K562 (cell line): Measurements from ENCODE around the gene NIM1K. TPM values are rescaled to one million over a fixed set of nuclear protein-coding genes. Genes with fewer than 3 reads are reported as not detected.

Experiments
- ATAC-seq: fragments of 200-7000 bp; cut with Tn5 transposase; 3 replicates; pipeline ENCODE4 v1.9.1; 2020; ENCODE audit warnings: moderate library complexity
- BruUV-seq: library from RNA; stranded (reverse); fragments of 400-500 nt; replicated peaks from 2 replicates; lab custom pipeline; 2021; lab: Mats Ljungman, UMichigan
- CTCF ChIA-PET: fragments of 300-600 bp; formaldehyde crosslinking; extraction: SDS; loops from one replicate; lab custom pipeline; 2021; ENCODE audit warnings: low intra/inter-chr PET ratio; lab: Yijun Ruan, JAX
- POLR2A ChIA-PET: fragments of 300-600, 350-650 bp; sonication (Branson Sonifier 250); formaldehyde crosslinking; extraction: SDS; loops from one replicate; lab custom pipeline; 2021; ENCODE audit warnings: antibody characterized with exemption, inconsistent platforms; lab: Yijun Ruan, JAX
- DNase-seq, 4 experiments: peaks; one replicate each; pipeline versions ENCODE4 v3.0.0 to v3.0.0-alpha.2; 2011 to 2018; ENCODE audit warnings: low spot score in 3 of 4, mixed read lengths in 3 of 4; ENCODE audit errors: extremely low read depth in 1 of 4
- FAIRE-seq: peaks from 2 replicates; lab custom pipeline; 2011; peaks lifted over from hg19 to GRCh38; lab: Jason Lieb, UNC
- H2AFZ ChIP-seq: 2 replicates; pipeline ENCODE4 v1.6.0; 2011; ENCODE audit warnings: low read depth, low read length, control low read depth, inconsistent platforms
- H3K27ac ChIP-seq: fragments of 200-600 bp; 3 replicates; pipeline ENCODE4 v1.8.0; 2011; ENCODE audit warnings: low read depth, mild to moderate bottlenecking, control low read depth, inconsistent platforms, low read length, moderate library complexity, mixed read lengths; ENCODE audit errors: extremely low read depth
- H3K27me3 ChIP-seq, 2 experiments: fragments of 300-600 bp in 1 of 2; 2 replicates in 1 of 2; 3 replicates in 1 of 2; pipeline versions ENCODE4 v1.6.0 to v1.8.0; 2011; ENCODE audit warnings: inconsistent platforms in 2 of 2, low read length in 2 of 2, mild to moderate bottlenecking in 1 of 2, mixed read lengths in 1 of 2, moderate library complexity in 1 of 2; ENCODE audit not compliant: control insufficient read depth in 2 of 2, insufficient read depth in 2 of 2
- H3K36me3 ChIP-seq: fragments of 300-600 bp; 3 replicates; pipeline ENCODE4 v1.8.0; 2011; ENCODE audit warnings: mild to moderate bottlenecking, low read length, inconsistent platforms; ENCODE audit not compliant: control insufficient read depth, insufficient read depth
- H3K4me1 ChIP-seq, 2 experiments: fragments of 200-600 bp in 1 of 2; replicated peaks in 1 of 2; 2 replicates in 1 of 2; 3 replicates in 1 of 2; pipeline versions ENCODE4 v1.5.1 to v1.8.0; 2011; ENCODE audit warnings: inconsistent platforms in 2 of 2, low read length in 2 of 2, mild to moderate bottlenecking in 1 of 2, mixed read lengths in 1 of 2, moderate library complexity in 1 of 2; ENCODE audit not compliant: control insufficient read depth in 2 of 2, insufficient read depth in 2 of 2
- H3K4me2 ChIP-seq: 2 replicates; pipeline ENCODE4 v1.6.1; 2011; ENCODE audit warnings: low read length, control low read depth, inconsistent platforms, mixed read lengths; ENCODE audit not compliant: insufficient read depth
- H3K4me3 ChIP-seq: fragments of 200-600 bp; sonication (generic), shearing (Covaris generic); 2 replicates; pipeline ENCODE4 v1.5.1; 2016; ENCODE audit warnings: control low read depth, inconsistent platforms
- H3K79me2 ChIP-seq: fragments of 200-600 bp; 3 replicates; pipeline ENCODE4 v1.8.0; 2011; ENCODE audit warnings: low read length, inconsistent platforms; ENCODE audit not compliant: control insufficient read depth, insufficient read depth
- H3K9ac ChIP-seq, 2 experiments: 2 replicates each; pipeline versions ENCODE4 v1.6.0 to v1.6.1; 2011; ENCODE audit warnings: low read depth in 2 of 2, low read length in 2 of 2, control low read depth in 1 of 2, inconsistent platforms in 1 of 2, mild to moderate bottlenecking in 1 of 2, mixed read lengths in 1 of 2; ENCODE audit not compliant: insufficient read depth in 1 of 2
- H3K9me1 ChIP-seq: one replicate; pipeline ENCODE4 v1.6.0; 2011; ENCODE audit warnings: inconsistent platforms, mild to moderate bottlenecking, low read length, moderate library complexity; ENCODE audit not compliant: control insufficient read depth, insufficient read depth
- H3K9me3 ChIP-seq: replicated peaks from 2 replicates; pipeline ENCODE4 v1.5.1; 2011; ENCODE audit warnings: low read depth, low read length, inconsistent platforms; ENCODE audit not compliant: control insufficient read depth, insufficient read depth
- H4K20me1 ChIP-seq: replicated peaks from 2 replicates; pipeline ENCODE4 v1.6.1; 2011; ENCODE audit warnings: low read length, inconsistent platforms, mixed read lengths; ENCODE audit not compliant: control insufficient read depth, insufficient read depth
- BACH1 ChIP-seq: fragments of 200-800 bp; sonication (Bioruptor generic); IDR thresholded peaks from 2 replicates; pipeline ENCODE4 v1.6.1; 2016; ENCODE audit warnings: missing genetic modification characterization, missing compliant biosample characterization
- NR0B1 ChIP-seq: fragments of 450-650 bp; IDR thresholded peaks from one replicate; pipeline ENCODE4 v1.6.1; 2018; ENCODE audit warnings: mild to moderate bottlenecking, moderate library complexity; ENCODE audit not compliant: partially characterized antibody
- WGBS: fragments of 100-300 bp; shearing (Covaris generic); methylation state at CpG from one replicate; pipeline ENCODE4 v1.1.6; 2016; ENCODE audit warnings: low coverage, mixed read lengths; ENCODE audit not compliant: insufficient coverage; ENCODE audit errors: missing lambda C conversion rate; 5-methylcytosine and 5-hydroxymethylcytosine counted together
- in situ Hi-C: fragments of 300-500 bp; cut with MboI; formaldehyde crosslinking; loops from 4 replicates; pipeline ENCODE4 v1.15.0; 2018; ENCODE audit warnings: inconsistent platforms, mixed read lengths
- intact Hi-C: fragments of 100-400 bp; cut with micrococcal nuclease; formaldehyde crosslinking; loops from 2 replicates; pipeline ENCODE4 v1.14.2; 2022
- polyA plus RNA-seq, 8 experiments: library from polyadenylated mRNA; depleted of rRNA in 4 of 8; stranded (reverse) in 5 of 8; unstranded in 3 of 8; fragments of >200 nt; fragmentation: Nextera tagmentation in 2 of 8; fragmentation: Illumina TruSeq in 1 of 8; extraction: Ambion mirVana in 2 of 8; extraction: Trizol in 1 of 8; gene quantifications; 2 replicates each; pipeline versions ENCODE4 v1.2.1 to v1.2.3, GENCODE V29; 2011 to 2014; ENCODE audit warnings: inconsistent platforms in 1 of 8, missing spikeins in 1 of 8
- total RNA-seq, 7 experiments: library from RNA; depleted of rRNA in 6 of 7; stranded (reverse); fragments of >200 nt in 6 of 7; fragmentation: Illumina TruSeq in 2 of 7; extraction: Trizol in 2 of 7; gene quantifications; 2 replicates each; pipeline versions ENCODE4 v1.2.1 to v1.2.3, GENCODE V29; 2011 to 2021; ENCODE audit warnings: low replicate concordance in 1 of 7
- TF ChIP-seq, protein P1 (sequence below): fragments of 450-650 bp; IDR thresholded peaks from 2 replicates; pipeline ENCODE4 v1.6.1; 2018; ENCODE audit warnings: mild to moderate bottlenecking, low read depth; ENCODE audit not compliant: partially characterized antibody

NIM1K gene
- total and polyA plus RNA-seq, 9 of the 15 experiments (the other 6 are each of a cell fraction or from before 2014, with no cell fraction given), result 0.03 to 0.34 (median 0.08) TPM; not detected in 3

DNA sequence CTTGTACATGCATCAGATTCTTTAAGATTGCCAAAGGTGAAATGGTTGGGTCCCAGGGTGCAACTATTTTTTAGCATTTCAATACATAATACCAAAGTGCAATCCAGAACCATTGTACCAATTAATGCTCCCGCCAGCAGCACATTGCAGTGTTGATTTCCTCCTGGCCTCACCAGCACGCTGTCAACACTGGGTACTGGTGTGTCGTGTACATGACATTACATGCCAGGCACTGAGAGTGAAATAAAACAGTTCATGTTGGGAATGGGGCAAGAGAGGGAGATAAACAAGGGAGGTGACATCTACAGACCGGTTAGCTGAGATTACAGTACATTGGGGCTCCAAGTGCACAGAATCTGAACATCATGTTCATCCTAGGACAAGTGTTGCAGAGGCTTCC lies 83.4 kb downstream of the NIM1K start:
- Histone ChIP-seq H3K27me3 (no peaks in the 10 kb centered on the region; a peak in 1 of 5 replicates), H3K27ac (no peak overlapping the region), H3K9me3 (no peaks in the 10 kb centered on the region), H3K9me1 (no peaks in the 10 kb centered on the region), H3K4me2 (no peak overlapping the region), H2AFZ (no peak overlapping the region), H3K4me1 (peaks cover 9 to 15% of the 10 kb centered on the region in 2 experiments), H3K9ac (no peak overlapping the region), H3K36me3 (no peaks in the 10 kb centered on the region), H3K4me3 (no peak overlapping the region), H4K20me1 (no peaks in the 10 kb centered on the region), H3K79me2 (no peaks in the 10 kb centered on the region)
- FAIRE-seq (no peak), ATAC-seq (no peak), DNase-seq (no peak)
- no peak for TF ChIP-seq NR0B1
- TF ChIP-seq, protein P1, sequence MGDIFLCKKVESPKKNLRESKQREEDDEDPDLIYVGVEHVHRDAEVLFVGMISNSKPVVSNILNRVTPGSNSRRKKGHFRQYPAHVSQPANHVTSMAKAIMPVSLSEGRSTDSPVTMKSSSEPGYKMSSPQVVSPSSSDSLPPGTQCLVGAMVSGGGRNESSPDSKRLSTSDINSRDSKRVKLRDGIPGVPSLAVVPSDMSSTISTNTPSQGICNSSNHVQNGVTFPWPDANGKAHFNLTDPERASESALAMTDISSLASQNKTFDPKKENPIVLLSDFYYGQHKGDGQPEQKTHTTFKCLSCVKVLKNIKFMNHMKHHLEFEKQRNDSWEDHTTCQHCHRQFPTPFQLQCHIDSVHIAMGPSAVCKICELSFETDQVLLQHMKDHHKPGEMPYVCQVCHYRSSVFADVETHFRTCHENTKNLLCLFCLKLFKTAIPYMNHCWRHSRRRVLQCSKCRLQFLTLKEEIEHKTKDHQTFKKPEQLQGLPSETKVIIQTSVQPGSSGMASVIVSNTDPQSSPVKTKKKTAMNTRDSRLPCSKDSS, result no peak
- TF ChIP-seq BACH1 (tag), result no peak
- in situ Hi-C loops (no loop called here), intact Hi-C loops (loop anchor here (5.0 kb wide), 1 partner anchor 37 kb away; the partner anchor contains the start of gene HMGCS1)
- CTCF ChIA-PET, result no interaction called here
- POLR2A ChIA-PET, result interaction anchor here (1.3 to 2.0 kb wide), 4 partner anchors 8 to 37 kb away, joined by 3 to 8 read pairs (median 4); no protein-coding TSS in a partner anchor
- 33% methylated on average over 4 of the region's 4 CpGs for WGBS
- no TSS peak for BruUV-seq
